A673 (cell line): Measurements from ENCODE around the gene MYO5A. TPM values are rescaled to one million over a fixed set of nuclear protein-coding genes. Genes with fewer than 3 reads are reported as not detected.

Source experiments
- BruUV-seq: library from RNA; stranded (reverse); fragments of 400-500 nt; replicated peaks from 2 replicates; lab custom pipeline; 2021; lab: Mats Ljungman, UMichigan
- CTCF ChIA-PET: fragments of 300-600 bp; sonication (Branson Sonifier 250); formaldehyde crosslinking; loops from one replicate; lab custom pipeline; 2022; ENCODE audit warnings: antibody characterized with exemption; lab: Charles Lee
- POLR2A ChIA-PET: fragments of 300-600 bp; sonication (Branson Sonifier 250); formaldehyde crosslinking; loops from one replicate; lab custom pipeline; 2022; ENCODE audit warnings: antibody characterized with exemption; ENCODE audit not compliant: low non-redundant PET; lab: Charles Lee
- DNase-seq: peaks from one replicate; pipeline ENCODE4 v3.0.0-alpha.2; 2015; ENCODE audit warnings: low spot score
- H3K27ac ChIP-seq: fragments of 200-600 bp; sonication (generic); 2 replicates; pipeline ENCODE4 v1.5.1; 2016; ENCODE audit warnings: mixed run types, low read depth, mild to moderate bottlenecking, mixed read lengths, antibody characterized with exemption, low read length; ENCODE audit not compliant: poor library complexity, severe bottlenecking
- H3K27me3 ChIP-seq: fragments of 200-600 bp; sonication (generic); replicated peaks from 2 replicates; pipeline ENCODE4 v1.6.1; 2017; ENCODE audit warnings: mixed run types, low read depth, mild to moderate bottlenecking, mixed read lengths, antibody characterized with exemption, low read length; ENCODE audit not compliant: insufficient read depth, poor library complexity
- H3K36me3 ChIP-seq: fragments of 200-600 bp; sonication (generic); 2 replicates; pipeline ENCODE4 v1.6.1; 2016; ENCODE audit warnings: mixed run types, mild to moderate bottlenecking, mixed read lengths, antibody characterized with exemption, low read length; ENCODE audit not compliant: insufficient read depth, poor library complexity, severe bottlenecking
- H3K4me1 ChIP-seq: fragments of 200-600 bp; sonication (generic); 2 replicates; pipeline ENCODE4 v1.6.1; 2017; ENCODE audit warnings: mixed run types, mild to moderate bottlenecking, mixed read lengths, antibody characterized with exemption, low read length; ENCODE audit not compliant: insufficient read depth, poor library complexity, severe bottlenecking
- H3K4me3 ChIP-seq: fragments of 200-600 bp; sonication (generic); 2 replicates; pipeline ENCODE4 v1.5.1; 2016; ENCODE audit warnings: low read depth, mixed run types, mild to moderate bottlenecking, mixed read lengths, low read length; ENCODE audit not compliant: poor library complexity, severe bottlenecking
- H3K9me3 ChIP-seq: fragments of 200-600 bp; sonication (generic); 2 replicates; pipeline ENCODE4 v1.6.1; 2016; ENCODE audit warnings: mixed run types, low read depth, mild to moderate bottlenecking, mixed read lengths, antibody characterized with exemption, low read length; ENCODE audit not compliant: poor library complexity, severe bottlenecking
- CTCF ChIP-seq: fragments of 300-800, 200-600 bp; sonication (generic); conservative IDR thresholded peaks from 2 replicates; pipeline ENCODE4 v1.5.1; 2017; ENCODE audit warnings: low read depth, mild to moderate bottlenecking, antibody characterized with exemption, low read length, moderate library complexity, mixed read lengths
- EZH2 ChIP-seq: fragments of 200-600 bp; sonication (generic); IDR thresholded peaks from 2 replicates; pipeline ENCODE4 v1.6.1; 2017; ENCODE audit warnings: borderline replicate concordance, low read depth, mild to moderate bottlenecking, mixed read lengths, antibody characterized with exemption, low read length; ENCODE audit not compliant: poor library complexity, severe bottlenecking
- intact Hi-C: fragments of 100-400 bp; cut with micrococcal nuclease; formaldehyde crosslinking; loops from one replicate; pipeline ENCODE4 v1.10.0; 2022; ENCODE audit not compliant: unreplicated experiment
- total RNA-seq: library from RNA; stranded (reverse); gene quantifications from 2 replicates; pipeline ENCODE4 v1.2.3, GENCODE V29; 2021

Gene MYO5A
- total RNA-seq, 1 experiment from 2014 or later, result 16.8 TPM

- Histone ChIP-seq H3K27me3 (no peaks in the 10 kb centered on the region), H3K4me3 (no peak overlapping the region), H3K9me3 (no peaks in the 10 kb centered on the region), H3K4me1 (no peaks in the 10 kb centered on the region), H3K36me3 (no peaks in the 10 kb centered on the region), H3K27ac (no peak overlapping the region)
- POLR2A ChIA-PET, result no interaction called here
- CTCF ChIA-PET, result no interaction called here
- no peak for TF ChIP-seq EZH2
- TF ChIP-seq CTCF, result no peak
- BruUV-seq, result no TSS peak
- no peak for DNase-seq
- intact Hi-C loops, result no loop called here
These were observed 184.8 kb downstream of the MYO5A start for GRCh38 chr15:52343831-52344230.

GRCh38 chr15:52340093-52340492, 188.6 kb downstream of the MYO5A start:
- Histone ChIP-seq H3K27ac (no peak overlapping the region), H3K27me3 (no peaks in the 10 kb centered on the region), H3K4me3 (no peak overlapping the region), H3K36me3 (no peaks in the 10 kb centered on the region), H3K9me3 (no peaks in the 10 kb centered on the region), H3K4me1 (no peaks in the 10 kb centered on the region)
- POLR2A ChIA-PET, result interaction anchor here (0.6 kb wide), 1 partner anchor 148 kb away, joined by 3 read pairs; no protein-coding TSS in a partner anchor
- CTCF ChIA-PET, result no interaction called here
- TF ChIP-seq EZH2 (no peak), CTCF (no peak)
- BruUV-seq, result no TSS peak
- intact Hi-C loops, result no loop called here
- DNase-seq, result no peak

- POLR2A ChIA-PET, result no interaction called here
- no peak for TF ChIP-seq CTCF
- TF ChIP-seq EZH2, result no peak
- Histone ChIP-seq H3K9me3 (no peaks in the 10 kb centered on the region), H3K4me3 (no peak overlapping the region), H3K27me3 (no peaks in the 10 kb centered on the region), H3K27ac (no peak overlapping the region), H3K36me3 (no peaks in the 10 kb centered on the region), H3K4me1 (no peaks in the 10 kb centered on the region)
- CTCF ChIA-PET, result no interaction called here
- DNase-seq, result no peak
- no TSS peak for BruUV-seq
- intact Hi-C loops, result loop anchor here (5.0 kb wide), 1 partner anchor 82 kb away; no protein-coding TSS in a partner anchor
These were observed 189.8 kb downstream of the MYO5A start for GRCh38 chr15:52338891-52339290.
